Measurements from ENCODE around the gene PTGDS.

Gene PTGDS

GRCh38 chr9:137019891-137020683, 42.8 kb downstream of the PTGDS start:
- POLR2A ChIA-PET, result interaction anchor here (1.0 to 2.5 kb wide), 2 partner anchors 9 to 28 kb away, joined by 3 to 9 read pairs; partner anchors contain the start of gene PAXX

GRCh38 chr9:137020771-137021567, 43.7 kb downstream of the PTGDS start:
- H3K4me3 ChIP-seq (ENCODE audit: low read depth, low read length), result no peak overlapping the region
- ChIA-PET CTCF (interaction anchor here (0.5 to 5.1 kb wide), 9 partner anchors 8 to 272 kb away, joined by 3 to 25 read pairs (median 4); no protein-coding TSS in a partner anchor), POLR2A (interaction anchor here (2.5 kb wide), 1 partner anchor 29 kb away, joined by 9 read pairs; the partner anchor contains the start of gene PAXX)
- H3K27ac ChIP-seq (ENCODE audit: extremely low read depth, low read depth, low read length), result no peak overlapping the region
- no peaks in the 10 kb centered on the region for H3K4me1 ChIP-seq (ENCODE audit: control insufficient read depth, insufficient read depth, low read length)
- peaks cover 0 to 34% of the 10 kb centered on the region in 2 experiments; a peak in 1 of 3 replicates for H3K36me3 ChIP-seq (ENCODE audit: control insufficient read depth in 2 of 2, insufficient read depth in 1 of 2, low read length in 2 of 2)
- H3K9me3 ChIP-seq (ENCODE audit: control insufficient read depth, insufficient read depth, low read depth, low read length), result no peaks in the 10 kb centered on the region
- no peak for TF ChIP-seq SP7 (tag by site-specific recombination; IDR thresholded peaks at IDR 0.05)
- peak; percentile 52 for TF ChIP-seq EGR2 (tag by site-specific recombination; IDR thresholded peaks at IDR 0.05; ENCODE audit: low read depth)
- TF ChIP-seq ZNF16 (tag by site-specific recombination; IDR thresholded peaks at IDR 0.05; ENCODE audit: low read depth), result no peak
- TF ChIP-seq KLF1 (tag by site-specific recombination; IDR thresholded peaks at IDR 0.05), result no peak
- TF ChIP-seq ZFHX2 (tag by site-specific recombination; conservative IDR thresholded peaks at IDR 0.05), result peak; percentile 77
- TF ChIP-seq ZNF202 (tag by site-specific recombination; IDR thresholded peaks at IDR 0.05; ENCODE audit: borderline replicate concordance), result no peak
- no peak for TF ChIP-seq ZNF426 (tag by site-specific recombination; IDR thresholded peaks at IDR 0.05)
- no peak for TF ChIP-seq ZSCAN16 (tag by site-specific recombination; IDR thresholded peaks at IDR 0.05)
- TF ChIP-seq ZNF600 (tag by site-specific recombination; IDR thresholded peaks at IDR 0.05), result peak; percentile 29; the same call in 1 of the 2 replicates
- no peak for TF ChIP-seq KLF16 (tag by site-specific recombination; IDR thresholded peaks at IDR 0.05)
- no peak for TF ChIP-seq ZNF354C (tag by site-specific recombination; IDR thresholded peaks at IDR 0.05; ENCODE audit: borderline replicate concordance, low read depth)
- no peak for TF ChIP-seq ZNF530 (tag by site-specific recombination; IDR thresholded peaks at IDR 0.05; ENCODE audit: low read depth)
- TF ChIP-seq HIC1 (tag by site-specific recombination; IDR thresholded peaks at IDR 0.05), result no peak; the same call in 1 of the 2 replicates
- TF ChIP-seq PRDM1 (tag by site-specific recombination; IDR thresholded peaks at IDR 0.05), result no peak
- no peak for TF ChIP-seq ZNF529 (tag by site-specific recombination; IDR thresholded peaks at IDR 0.05; ENCODE audit: insufficient replicate concordance)
- no peak for TF ChIP-seq ZNF274 (IDR thresholded peaks at IDR 0.05; ENCODE audit: low read length)
- no peak for TF ChIP-seq ZNF274 (tag by site-specific recombination; IDR thresholded peaks at IDR 0.05; ENCODE audit: borderline replicate concordance)
- TF ChIP-seq BCL11B (tag by site-specific recombination; IDR thresholded peaks at IDR 0.05; ENCODE audit: low read depth), result no peak
- TF ChIP-seq ELK4 (IDR thresholded peaks at IDR 0.05; ENCODE audit: borderline replicate concordance, low read depth, low read length), result no peak
- no peak for TF ChIP-seq FEZF1 (tag by site-specific recombination; IDR thresholded peaks at IDR 0.05)
- 0 out of 2 replicates have a peak, but pooled peaks have one; percentile 25 for TF ChIP-seq GLIS2 (tag by site-specific recombination; IDR thresholded peaks at IDR 0.05)
- no peak for TF ChIP-seq ZNF404 (tag by site-specific recombination; IDR thresholded peaks at IDR 0.05)
- no peak for TF ChIP-seq MEIS1 (CRISPR knock-in tag; IDR thresholded peaks at IDR 0.05; ENCODE audit: borderline replicate concordance)

More at GRCh38 chr9:137019891-137020683, 42.8 kb downstream of the PTGDS start:
- TF ChIP-seq ZNF776 (tag by site-specific recombination; IDR thresholded peaks at IDR 0.05; ENCODE audit: borderline replicate concordance) (no peak), ZNF660 (tag by site-specific recombination; IDR thresholded peaks at IDR 0.05) (no peak), ZNF514 (tag by site-specific recombination; IDR thresholded peaks at IDR 0.05) (no peak), ZNF391 (tag by site-specific recombination; IDR thresholded peaks at IDR 0.05; ENCODE audit: borderline replicate concordance, low read depth) (no peak), ZSCAN5A (tag by site-specific recombination; IDR thresholded peaks at IDR 0.05) (no peak), BCL11A (tag by site-specific recombination; IDR thresholded peaks at IDR 0.05; ENCODE audit: low read depth) (no peak), KLF7 (tag by site-specific recombination; IDR thresholded peaks at IDR 0.05; ENCODE audit: borderline replicate concordance) (no peak), SCRT1 (tag by site-specific recombination; IDR thresholded peaks at IDR 0.05; ENCODE audit: borderline replicate concordance) (no peak)
- Histone ChIP-seq H3K36me3 (ENCODE audit: control insufficient read depth in 2 of 2, insufficient read depth in 1 of 2, low read length in 2 of 2) (peaks cover 0 to 43% of the 10 kb centered on the region in 2 experiments; a peak in 1 of 3 replicates), H3K27ac (ENCODE audit: extremely low read depth, low read depth, low read length) (no peak overlapping the region), H3K4me1 (ENCODE audit: control insufficient read depth, insufficient read depth, low read length) (no peaks in the 10 kb centered on the region), H3K9me3 (ENCODE audit: control insufficient read depth, insufficient read depth, low read depth, low read length) (no peaks in the 10 kb centered on the region), H3K4me3 (ENCODE audit: low read depth, low read length) (no peak overlapping the region)
- CTCF ChIA-PET, result interaction anchor here (0.6 to 5.1 kb wide), 6 partner anchors 9 to 258 kb away, joined by 3 to 25 read pairs (median 3); no protein-coding TSS in a partner anchor

All from HEK293 (cell line).